GM10266 (cell line): ENCODE data around the gene C17orf113.

ENCODE experiments used
- DNase-seq: peaks from one replicate; pipeline ENCODE4 v3.0.0; 2012; ENCODE audit errors: extremely low spot score
- TF ChIP-seq, protein P1 (sequence below): IDR thresholded peaks from 2 replicates; pipeline ENCODE4 v1.5.1; 2012; ENCODE audit warnings: mild to moderate bottlenecking, low read depth; ENCODE audit not compliant: control insufficient read depth, insufficient read depth; ENCODE audit errors: missing control alignments

C17orf113 gene

DNA sequence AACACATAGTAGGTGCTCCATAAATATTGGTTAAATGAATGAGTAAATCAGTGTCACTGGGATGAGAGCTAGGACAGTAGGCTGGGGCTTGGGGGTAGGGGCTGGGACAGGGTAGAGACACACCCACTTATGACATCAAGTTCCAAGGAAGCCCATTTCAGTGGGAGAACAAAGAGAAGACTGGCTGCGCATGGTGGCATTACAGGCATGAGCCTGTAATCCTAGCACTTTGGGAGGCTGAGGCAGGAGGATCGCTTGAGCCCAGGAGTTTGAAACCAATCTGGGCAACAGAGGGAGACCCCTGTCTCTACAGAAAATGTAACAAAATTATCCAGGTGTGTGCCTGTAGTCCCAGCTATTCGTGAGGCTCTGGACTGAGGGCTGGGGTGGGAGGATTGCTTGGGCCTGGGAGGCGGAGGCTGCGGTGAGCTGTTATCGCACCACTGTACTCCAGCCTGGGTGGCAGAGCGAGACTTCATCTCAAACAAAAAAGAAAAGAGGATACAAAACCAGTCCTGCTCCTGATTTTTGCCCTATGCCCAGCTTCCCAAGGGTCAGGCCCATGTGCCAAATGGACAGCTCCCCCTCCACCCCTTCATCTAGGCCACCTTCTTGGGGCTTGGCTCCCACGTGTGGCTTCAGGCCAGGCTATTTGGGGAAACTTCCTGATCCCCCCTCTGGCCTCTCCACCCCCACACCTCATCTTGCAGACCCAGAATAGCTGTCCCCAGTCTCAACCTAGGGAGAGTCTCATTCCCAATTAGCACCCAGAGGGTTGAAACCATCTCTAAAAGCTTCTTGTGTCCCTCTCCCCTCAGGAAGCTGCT, 40.8 kb upstream of the C17orf113 start:
- TF ChIP-seq, protein P1, sequence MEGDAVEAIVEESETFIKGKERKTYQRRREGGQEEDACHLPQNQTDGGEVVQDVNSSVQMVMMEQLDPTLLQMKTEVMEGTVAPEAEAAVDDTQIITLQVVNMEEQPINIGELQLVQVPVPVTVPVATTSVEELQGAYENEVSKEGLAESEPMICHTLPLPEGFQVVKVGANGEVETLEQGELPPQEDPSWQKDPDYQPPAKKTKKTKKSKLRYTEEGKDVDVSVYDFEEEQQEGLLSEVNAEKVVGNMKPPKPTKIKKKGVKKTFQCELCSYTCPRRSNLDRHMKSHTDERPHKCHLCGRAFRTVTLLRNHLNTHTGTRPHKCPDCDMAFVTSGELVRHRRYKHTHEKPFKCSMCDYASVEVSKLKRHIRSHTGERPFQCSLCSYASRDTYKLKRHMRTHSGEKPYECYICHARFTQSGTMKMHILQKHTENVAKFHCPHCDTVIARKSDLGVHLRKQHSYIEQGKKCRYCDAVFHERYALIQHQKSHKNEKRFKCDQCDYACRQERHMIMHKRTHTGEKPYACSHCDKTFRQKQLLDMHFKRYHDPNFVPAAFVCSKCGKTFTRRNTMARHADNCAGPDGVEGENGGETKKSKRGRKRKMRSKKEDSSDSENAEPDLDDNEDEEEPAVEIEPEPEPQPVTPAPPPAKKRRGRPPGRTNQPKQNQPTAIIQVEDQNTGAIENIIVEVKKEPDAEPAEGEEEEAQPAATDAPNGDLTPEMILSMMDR, result no peak
- no peak for DNase-seq

DNA sequence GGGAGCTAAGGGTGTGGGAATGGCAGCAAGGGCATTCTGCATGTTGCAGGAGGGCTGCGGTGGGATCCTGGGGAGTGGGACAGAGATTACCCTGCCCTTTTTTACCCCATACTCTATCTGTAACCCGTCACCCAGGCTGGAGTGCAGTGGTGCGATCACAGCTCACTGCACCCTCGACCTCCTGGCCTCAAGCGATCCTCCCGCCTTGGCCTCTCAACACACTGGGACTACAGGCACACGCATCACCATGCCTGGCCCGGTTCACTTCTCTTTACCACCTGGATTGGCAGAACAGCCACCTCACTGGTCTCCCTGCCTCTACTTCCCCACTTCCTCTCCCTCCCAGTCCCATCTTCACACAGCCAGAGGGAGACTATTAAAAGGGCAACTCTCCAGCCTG, 38.3 kb upstream of the C17orf113 start:
- TF ChIP-seq, protein P1, result no peak

DNA sequence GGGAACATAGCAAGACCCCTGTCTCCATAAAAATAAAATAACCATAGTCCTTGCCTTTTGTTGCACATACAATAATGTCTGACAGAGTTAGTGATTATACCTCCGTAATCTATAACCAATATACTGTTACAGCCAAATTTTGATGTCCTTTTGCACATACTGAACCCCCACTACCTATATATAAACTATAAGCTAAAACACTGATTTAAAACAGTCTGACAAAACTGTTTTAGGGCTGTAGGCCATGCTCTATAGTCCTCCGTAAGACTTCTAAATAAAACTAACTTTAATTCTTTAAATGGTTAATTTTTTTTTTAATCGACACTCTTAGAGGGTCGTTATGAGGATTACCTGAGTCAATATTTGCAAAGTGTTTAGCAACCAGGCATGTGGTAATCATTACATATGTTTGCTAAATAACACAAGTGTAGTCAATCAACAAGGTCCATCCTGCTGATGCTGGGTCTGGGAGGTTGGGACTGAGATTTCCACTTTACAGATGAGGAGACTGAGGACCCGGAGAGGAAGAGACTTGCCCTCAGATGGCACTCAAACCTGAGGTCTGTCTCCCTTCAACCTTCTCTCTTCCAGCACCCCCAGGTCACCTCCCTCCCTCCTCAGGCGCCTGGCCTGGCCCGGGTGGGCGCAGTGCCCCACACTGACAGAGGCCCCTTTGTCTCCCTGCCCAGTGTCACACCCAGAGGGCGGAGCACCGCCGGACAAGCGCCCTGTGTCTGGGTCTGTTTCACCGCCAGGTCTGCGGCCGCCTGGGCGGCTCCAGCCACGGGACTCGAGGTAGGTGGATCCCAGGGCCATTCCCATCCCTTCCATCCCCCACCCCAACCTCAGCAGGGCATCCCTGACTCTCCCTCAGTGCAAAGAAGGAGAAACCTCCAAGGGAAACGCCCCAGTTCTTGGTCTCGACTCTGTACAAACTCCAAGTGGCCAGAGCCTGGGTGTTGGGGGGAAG, 37.6 kb upstream of the C17orf113 start:
- DNase-seq, result no peak
- TF ChIP-seq, protein P1, result no peak

More for the DNA sequence above, 38.3 kb upstream of the C17orf113 start:
- no peak for DNase-seq

DNA sequence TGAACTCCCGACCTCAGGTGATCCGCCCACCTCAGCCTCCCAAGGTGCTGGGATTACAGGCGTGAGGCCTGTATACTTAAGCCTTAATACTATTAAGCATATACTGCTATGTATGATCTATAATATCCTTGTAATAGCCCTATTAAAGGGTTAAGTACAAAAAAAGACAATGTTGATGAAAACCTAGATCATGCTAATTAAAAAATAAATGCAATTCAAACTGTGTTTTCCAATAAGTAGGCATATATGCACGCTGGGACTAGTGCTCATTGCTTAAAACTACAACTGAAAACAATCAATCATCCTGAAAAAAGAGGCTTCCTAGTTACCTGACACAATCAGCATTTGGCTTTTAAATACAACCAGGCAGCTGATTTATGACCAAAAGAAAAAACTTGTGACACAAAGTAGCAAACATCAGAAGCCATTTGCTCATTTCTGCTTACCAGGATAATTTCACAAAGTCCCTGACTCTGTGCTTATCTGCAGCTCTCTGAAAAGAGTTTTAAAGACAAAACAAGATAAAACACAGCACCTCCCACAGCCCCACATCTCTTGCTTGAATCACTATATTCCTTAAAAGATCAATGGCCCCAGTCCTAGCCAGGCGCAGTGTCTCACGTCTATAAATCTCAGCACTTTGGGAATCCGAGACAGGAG, 36.8 kb upstream of the C17orf113 start:
- TF ChIP-seq, protein P1, result no peak
- no peak for DNase-seq

DNA sequence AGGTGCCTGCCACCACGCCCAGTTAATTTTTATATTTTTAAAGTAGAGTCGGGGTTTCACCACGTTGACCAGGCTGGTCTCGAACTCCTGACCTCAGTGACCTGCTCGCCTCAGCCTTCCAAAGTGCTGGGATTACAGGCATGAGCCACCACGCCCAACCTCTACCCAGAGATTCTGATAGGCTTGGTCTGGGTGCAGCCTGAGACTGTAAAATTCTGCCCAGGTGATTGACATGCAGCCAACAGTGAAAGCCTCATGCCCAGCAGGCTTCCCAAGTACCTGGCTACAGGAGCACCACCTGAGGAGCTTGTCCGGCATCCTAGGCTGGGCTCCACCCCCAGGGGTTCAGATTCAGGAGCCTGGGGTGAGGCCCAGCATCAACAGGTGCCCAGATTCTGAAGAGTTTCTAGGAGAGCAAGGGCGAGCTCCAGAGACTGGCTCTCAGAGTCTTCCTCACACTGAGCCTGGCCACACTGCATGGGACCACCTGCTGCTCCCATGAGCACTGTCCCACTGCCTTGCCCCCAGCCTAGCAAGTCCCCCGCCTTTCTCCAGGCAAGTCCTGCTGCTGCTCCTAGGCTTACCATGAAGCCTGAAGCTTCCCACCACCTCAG, 31.2 kb upstream of the C17orf113 start:
- TF ChIP-seq, protein P1, result no peak
- DNase-seq, result no peak

DNA sequence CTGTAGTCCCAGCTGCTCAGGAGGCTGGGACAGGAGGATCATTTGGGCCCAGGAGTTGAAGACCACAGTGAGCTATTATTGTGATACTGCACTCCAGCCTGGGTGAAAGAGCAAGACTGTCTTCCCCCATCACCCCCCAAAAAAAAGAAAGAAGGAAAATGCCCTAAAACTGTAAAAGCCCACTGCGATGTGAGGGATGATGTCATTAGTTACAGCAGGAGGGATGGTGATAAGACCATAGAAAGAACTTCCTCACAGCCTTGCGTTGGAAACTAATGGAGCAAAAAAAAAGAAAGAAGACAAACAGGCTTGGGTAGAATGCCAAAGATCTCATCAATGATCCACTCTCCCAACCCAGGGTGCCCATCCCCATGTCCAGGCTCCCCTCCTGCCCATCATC, 29.1 kb upstream of the C17orf113 start:
- DNase-seq, result no peak
- TF ChIP-seq, protein P1, result no peak
